Measurements from ENCODE around the gene BACH1. TPM values are rescaled to one million over a fixed set of nuclear protein-coding genes. Genes with fewer than 3 reads are reported as not detected.

The BACH1 gene
- total RNA-seq, 1 experiment from 2014 or later, result 65.2 TPM

DNA sequence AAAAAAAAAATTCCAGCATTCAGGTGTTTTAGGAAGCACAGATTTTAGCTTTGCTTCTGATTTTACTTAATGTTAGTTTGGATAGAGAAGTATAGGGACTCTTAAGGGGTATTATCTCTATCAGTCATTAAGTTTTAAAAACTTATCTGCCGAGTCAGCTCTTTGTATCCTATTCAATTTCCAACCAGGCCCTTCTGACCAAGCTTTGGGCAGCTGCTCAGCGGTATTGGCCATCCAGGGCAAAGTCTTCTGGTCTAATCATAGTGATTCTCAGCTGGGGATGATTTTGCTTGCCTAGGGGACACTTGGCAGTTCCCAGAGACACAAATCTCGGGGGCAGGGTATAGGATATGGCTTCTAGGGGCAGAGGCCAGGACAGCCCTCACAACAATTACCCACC is 47.6 kb downstream of the BACH1 start:
- intact Hi-C loops (cut with micrococcal nuclease; ENCODE audit: unreplicated experiment), result no loop called here
- ChIA-PET CTCF (no interaction called here), POLR2A (no interaction called here)
- Mint-ChIP-seq H3K4me1 (ENCODE audit: low read depth, unreplicated experiment) (peaks cover 26% of the 10 kb centered on the region), H3K4me3 (ENCODE audit: unreplicated experiment) (no peak overlapping the region), H3K36me3 (ENCODE audit: insufficient read depth, unreplicated experiment) (peaks cover 26% of the 10 kb centered on the region), H3K27me3 (ENCODE audit: insufficient read depth, unreplicated experiment) (no peaks in the 10 kb centered on the region), H3K9me3 (ENCODE audit: unreplicated experiment) (no peaks in the 10 kb centered on the region), H3K27ac (ENCODE audit: unreplicated experiment) (peak overlapping the region; percentile 3)
- no peaks in the 10 kb centered on the region for H3K36me3 ChIP-seq (ENCODE audit: control insufficient read depth, insufficient read depth, low read length)
- H3K4me1 ChIP-seq, result peaks cover 16% of the 10 kb centered on the region
- H3K4me3 ChIP-seq (ENCODE audit: low read depth, low read length), result no peak overlapping the region
- DNase-seq, result no peak
- no peaks in the 10 kb centered on the region for H3K9me3 ChIP-seq
- H3K27me3 ChIP-seq (replicated peaks; ENCODE audit: control insufficient read depth, insufficient read depth, low read length), result no peaks in the 10 kb centered on the region
- TF ChIP-seq, protein P1, sequence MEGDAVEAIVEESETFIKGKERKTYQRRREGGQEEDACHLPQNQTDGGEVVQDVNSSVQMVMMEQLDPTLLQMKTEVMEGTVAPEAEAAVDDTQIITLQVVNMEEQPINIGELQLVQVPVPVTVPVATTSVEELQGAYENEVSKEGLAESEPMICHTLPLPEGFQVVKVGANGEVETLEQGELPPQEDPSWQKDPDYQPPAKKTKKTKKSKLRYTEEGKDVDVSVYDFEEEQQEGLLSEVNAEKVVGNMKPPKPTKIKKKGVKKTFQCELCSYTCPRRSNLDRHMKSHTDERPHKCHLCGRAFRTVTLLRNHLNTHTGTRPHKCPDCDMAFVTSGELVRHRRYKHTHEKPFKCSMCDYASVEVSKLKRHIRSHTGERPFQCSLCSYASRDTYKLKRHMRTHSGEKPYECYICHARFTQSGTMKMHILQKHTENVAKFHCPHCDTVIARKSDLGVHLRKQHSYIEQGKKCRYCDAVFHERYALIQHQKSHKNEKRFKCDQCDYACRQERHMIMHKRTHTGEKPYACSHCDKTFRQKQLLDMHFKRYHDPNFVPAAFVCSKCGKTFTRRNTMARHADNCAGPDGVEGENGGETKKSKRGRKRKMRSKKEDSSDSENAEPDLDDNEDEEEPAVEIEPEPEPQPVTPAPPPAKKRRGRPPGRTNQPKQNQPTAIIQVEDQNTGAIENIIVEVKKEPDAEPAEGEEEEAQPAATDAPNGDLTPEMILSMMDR (IDR thresholded peaks at IDR 0.05; ENCODE audit: insufficient read depth in 1 of 2, low read depth in 1 of 2, low read length in 1 of 2, severe bottlenecking in 1 of 2, unreplicated experiment in 1 of 2), result no peak
- no TSS peak for BruUV-seq (replicated peaks)

DNA sequence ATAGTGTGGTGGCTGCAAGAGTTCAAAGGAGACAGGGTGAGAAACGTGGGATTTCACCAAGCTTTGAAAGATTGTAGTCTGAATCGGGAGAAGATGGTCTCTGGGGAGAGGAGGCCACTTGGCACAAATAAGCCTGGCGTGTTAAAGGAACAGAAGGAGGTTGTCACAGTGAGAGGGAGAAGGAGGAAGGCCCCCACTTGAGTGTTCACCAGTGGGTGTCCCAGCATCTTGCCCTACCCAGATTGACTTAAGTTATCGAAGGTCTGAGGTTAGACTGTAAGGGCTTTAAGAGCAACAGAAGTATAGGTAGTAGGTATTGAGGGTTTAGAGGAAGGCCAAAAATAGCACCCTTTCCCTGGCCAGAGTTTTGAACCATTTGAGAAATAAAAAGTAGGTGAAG is 48.0 kb downstream of the BACH1 start:
- BruUV-seq (replicated peaks), result no TSS peak
- Mint-ChIP-seq H3K4me3 (ENCODE audit: unreplicated experiment) (no peak overlapping the region), H3K9me3 (ENCODE audit: unreplicated experiment) (no peaks in the 10 kb centered on the region), H3K36me3 (ENCODE audit: insufficient read depth, unreplicated experiment) (peaks cover 26% of the 10 kb centered on the region), H3K4me1 (ENCODE audit: low read depth, unreplicated experiment) (peaks cover 31% of the 10 kb centered on the region), H3K27ac (ENCODE audit: unreplicated experiment) (peak overlapping the region; percentile 3), H3K27me3 (ENCODE audit: insufficient read depth, unreplicated experiment) (no peaks in the 10 kb centered on the region)
- DNase-seq, result no peak
- Histone ChIP-seq H3K27me3 (replicated peaks; ENCODE audit: control insufficient read depth, insufficient read depth, low read length) (no peaks in the 10 kb centered on the region), H3K4me1 (peaks cover 19% of the 10 kb centered on the region), H3K36me3 (ENCODE audit: control insufficient read depth, insufficient read depth, low read length) (no peaks in the 10 kb centered on the region), H3K4me3 (ENCODE audit: low read depth, low read length) (no peak overlapping the region), H3K9me3 (no peaks in the 10 kb centered on the region)
- TF ChIP-seq, protein P1 (IDR thresholded peaks at IDR 0.05; ENCODE audit: insufficient read depth in 1 of 2, low read depth in 1 of 2, low read length in 1 of 2, severe bottlenecking in 1 of 2, unreplicated experiment in 1 of 2), result no peak
- ChIA-PET CTCF (no interaction called here), POLR2A (no interaction called here)
- intact Hi-C loops (cut with micrococcal nuclease; ENCODE audit: unreplicated experiment), result no loop called here

DNA sequence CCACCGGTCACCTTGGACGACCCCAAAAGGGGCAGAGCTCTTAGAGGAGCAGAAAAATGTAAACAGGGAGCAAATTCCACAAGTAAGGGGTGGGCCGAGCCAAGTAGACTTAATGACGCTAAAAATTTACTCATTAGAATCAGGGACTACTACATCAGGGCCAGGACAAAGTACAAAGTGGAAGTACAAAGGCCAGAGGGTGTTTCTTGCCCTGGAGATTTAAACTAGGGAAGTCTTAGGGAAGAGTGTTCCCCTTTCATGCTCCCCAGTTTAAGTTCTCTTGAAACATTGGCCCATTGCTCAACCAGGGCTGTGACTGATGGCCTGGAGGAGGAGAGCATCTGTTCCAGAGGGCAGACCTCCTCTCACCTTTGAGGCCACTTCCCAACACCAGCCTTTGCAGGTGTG is 48.6 kb downstream of the BACH1 start:
- Histone ChIP-seq H3K9me3 (no peaks in the 10 kb centered on the region), H3K4me3 (ENCODE audit: low read depth, low read length) (no peak overlapping the region), H3K4me1 (peaks cover 19% of the 10 kb centered on the region), H3K27me3 (replicated peaks; ENCODE audit: control insufficient read depth, insufficient read depth, low read length) (no peaks in the 10 kb centered on the region), H3K36me3 (ENCODE audit: control insufficient read depth, insufficient read depth, low read length) (no peaks in the 10 kb centered on the region)
- no peaks in the 10 kb centered on the region for H3K27me3 Mint-ChIP-seq (ENCODE audit: insufficient read depth, unreplicated experiment)
- DNase-seq, result peak; percentile 17 to 39
- H3K27ac Mint-ChIP-seq (ENCODE audit: unreplicated experiment), result no peak overlapping the region
- TF ChIP-seq, protein P1 (IDR thresholded peaks at IDR 0.05; ENCODE audit: insufficient read depth in 1 of 2, low read depth in 1 of 2, low read length in 1 of 2, severe bottlenecking in 1 of 2, unreplicated experiment in 1 of 2), result no peak
- CTCF ChIA-PET, result no interaction called here
- POLR2A ChIA-PET, result no interaction called here
- H3K4me3 Mint-ChIP-seq (ENCODE audit: unreplicated experiment), result no peak overlapping the region
- no peaks in the 10 kb centered on the region for H3K9me3 Mint-ChIP-seq (ENCODE audit: unreplicated experiment)
- peaks cover 32% of the 10 kb centered on the region for H3K4me1 Mint-ChIP-seq (ENCODE audit: low read depth, unreplicated experiment)
- intact Hi-C loops (cut with micrococcal nuclease; ENCODE audit: unreplicated experiment), result no loop called here
- no TSS peak for BruUV-seq (replicated peaks)
- H3K36me3 Mint-ChIP-seq (ENCODE audit: insufficient read depth, unreplicated experiment), result peaks cover 26% of the 10 kb centered on the region
